Measurements from ENCODE around the gene PTMS.

DNA sequence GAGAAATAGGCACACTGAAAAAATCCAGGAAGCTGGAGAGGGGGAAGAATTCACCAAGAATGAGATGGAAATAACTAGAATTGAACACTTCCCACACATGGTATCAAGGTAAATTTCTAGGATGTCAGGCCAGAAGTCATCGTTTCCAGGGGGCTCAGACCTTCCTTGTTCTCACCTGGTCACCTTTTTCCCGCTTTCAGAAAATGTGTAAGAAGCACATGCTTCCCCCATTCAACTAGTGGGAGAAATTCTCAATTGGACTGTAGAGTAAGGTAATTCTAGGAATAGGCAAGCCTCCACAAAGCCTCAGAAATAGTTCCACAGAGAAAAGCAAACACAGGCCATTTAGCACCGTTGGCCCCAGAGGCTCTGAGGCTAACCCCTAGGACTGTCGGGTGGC, 2.8 kb upstream of the PTMS start:
- TF ChIP-seq, protein P1, sequence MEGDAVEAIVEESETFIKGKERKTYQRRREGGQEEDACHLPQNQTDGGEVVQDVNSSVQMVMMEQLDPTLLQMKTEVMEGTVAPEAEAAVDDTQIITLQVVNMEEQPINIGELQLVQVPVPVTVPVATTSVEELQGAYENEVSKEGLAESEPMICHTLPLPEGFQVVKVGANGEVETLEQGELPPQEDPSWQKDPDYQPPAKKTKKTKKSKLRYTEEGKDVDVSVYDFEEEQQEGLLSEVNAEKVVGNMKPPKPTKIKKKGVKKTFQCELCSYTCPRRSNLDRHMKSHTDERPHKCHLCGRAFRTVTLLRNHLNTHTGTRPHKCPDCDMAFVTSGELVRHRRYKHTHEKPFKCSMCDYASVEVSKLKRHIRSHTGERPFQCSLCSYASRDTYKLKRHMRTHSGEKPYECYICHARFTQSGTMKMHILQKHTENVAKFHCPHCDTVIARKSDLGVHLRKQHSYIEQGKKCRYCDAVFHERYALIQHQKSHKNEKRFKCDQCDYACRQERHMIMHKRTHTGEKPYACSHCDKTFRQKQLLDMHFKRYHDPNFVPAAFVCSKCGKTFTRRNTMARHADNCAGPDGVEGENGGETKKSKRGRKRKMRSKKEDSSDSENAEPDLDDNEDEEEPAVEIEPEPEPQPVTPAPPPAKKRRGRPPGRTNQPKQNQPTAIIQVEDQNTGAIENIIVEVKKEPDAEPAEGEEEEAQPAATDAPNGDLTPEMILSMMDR (IDR thresholded peaks at IDR 0.05), result no peak
- no peak for TF ChIP-seq ZFX (IDR thresholded peaks at IDR 0.05; ENCODE audit: borderline replicate concordance)

Measured in 22Rv1 (cell line).